ENCODE results near the gene LYL1.
A peak's percentile ranks its signal among the peaks of the same experiment; 100 is the strongest.

Gene LYL1

DNA sequence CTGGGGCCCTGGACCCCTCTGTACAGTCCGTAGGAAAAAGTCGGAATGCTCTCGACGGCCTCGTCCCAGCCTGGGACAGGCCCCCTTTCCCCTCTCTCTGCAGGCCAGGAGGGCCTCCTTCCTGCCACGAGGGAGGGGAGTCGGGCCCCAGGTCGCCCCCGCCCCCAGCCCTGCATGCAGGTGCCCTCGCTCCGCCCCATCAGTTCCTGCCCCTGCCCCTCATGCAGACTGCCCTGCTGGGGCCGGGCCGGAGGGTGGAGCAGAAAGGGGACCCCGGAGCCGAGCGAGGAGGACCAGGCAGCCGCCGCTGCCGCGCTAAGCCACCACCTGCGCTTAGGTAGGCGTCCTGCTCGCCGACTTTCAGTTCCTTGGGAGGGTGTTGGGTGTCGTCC is 7.3 kb downstream of the LYL1 start:
- TF ChIP-seq, protein P1, sequence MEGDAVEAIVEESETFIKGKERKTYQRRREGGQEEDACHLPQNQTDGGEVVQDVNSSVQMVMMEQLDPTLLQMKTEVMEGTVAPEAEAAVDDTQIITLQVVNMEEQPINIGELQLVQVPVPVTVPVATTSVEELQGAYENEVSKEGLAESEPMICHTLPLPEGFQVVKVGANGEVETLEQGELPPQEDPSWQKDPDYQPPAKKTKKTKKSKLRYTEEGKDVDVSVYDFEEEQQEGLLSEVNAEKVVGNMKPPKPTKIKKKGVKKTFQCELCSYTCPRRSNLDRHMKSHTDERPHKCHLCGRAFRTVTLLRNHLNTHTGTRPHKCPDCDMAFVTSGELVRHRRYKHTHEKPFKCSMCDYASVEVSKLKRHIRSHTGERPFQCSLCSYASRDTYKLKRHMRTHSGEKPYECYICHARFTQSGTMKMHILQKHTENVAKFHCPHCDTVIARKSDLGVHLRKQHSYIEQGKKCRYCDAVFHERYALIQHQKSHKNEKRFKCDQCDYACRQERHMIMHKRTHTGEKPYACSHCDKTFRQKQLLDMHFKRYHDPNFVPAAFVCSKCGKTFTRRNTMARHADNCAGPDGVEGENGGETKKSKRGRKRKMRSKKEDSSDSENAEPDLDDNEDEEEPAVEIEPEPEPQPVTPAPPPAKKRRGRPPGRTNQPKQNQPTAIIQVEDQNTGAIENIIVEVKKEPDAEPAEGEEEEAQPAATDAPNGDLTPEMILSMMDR (IDR thresholded peaks at IDR 0.05; ENCODE audit: borderline replicate concordance, control extremely low read depth, extremely low read depth, insufficient read depth, missing control alignments): no peak
- no peak for DNase-seq (ENCODE audit: low spot score)
- in situ Hi-C loops (cut with MboI; ENCODE audit: low sequenced_read_pairs, unreplicated experiment): no loop called here

DNA sequence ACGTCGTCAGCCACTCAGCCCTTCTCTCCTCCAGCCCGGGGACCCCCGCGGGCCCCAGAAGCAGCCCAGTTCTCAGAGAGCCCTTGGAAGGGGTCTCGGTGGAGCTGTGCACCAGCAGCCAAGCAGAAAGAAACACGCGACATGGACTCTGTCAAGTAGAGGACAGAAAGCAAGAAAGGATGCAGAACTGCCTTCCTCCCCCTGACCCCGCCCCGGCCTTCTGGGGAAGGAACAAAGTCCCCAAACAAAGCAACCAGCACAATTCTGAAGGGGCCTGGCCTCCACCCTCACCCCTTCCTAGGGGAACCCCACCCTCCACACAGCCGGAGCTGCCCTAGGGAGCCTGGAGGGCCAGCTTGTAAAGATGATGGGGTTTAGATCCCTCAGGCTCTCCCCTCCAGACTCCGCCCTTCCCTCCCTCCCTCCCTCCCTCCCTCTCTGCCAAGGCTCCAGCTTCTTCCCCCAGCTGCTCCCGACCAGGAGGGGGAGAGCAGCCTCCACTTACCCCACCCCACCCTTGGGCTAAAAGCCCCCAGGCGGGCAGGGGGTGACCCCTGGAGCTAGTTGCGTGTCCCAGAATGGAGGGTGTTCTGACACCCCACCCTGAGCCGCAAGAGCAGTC is 7.8 kb downstream of the LYL1 start:
- TF ChIP-seq, protein P1 (IDR thresholded peaks at IDR 0.05; ENCODE audit: borderline replicate concordance, control extremely low read depth, extremely low read depth, insufficient read depth, missing control alignments): no peak
- peak; percentile 68 for DNase-seq (ENCODE audit: low spot score)
- in situ Hi-C loops (cut with MboI; ENCODE audit: low sequenced_read_pairs, unreplicated experiment): loop anchor here (5.0 kb wide), 1 partner anchor 118 kb away; no protein-coding TSS in a partner anchor

DNA sequence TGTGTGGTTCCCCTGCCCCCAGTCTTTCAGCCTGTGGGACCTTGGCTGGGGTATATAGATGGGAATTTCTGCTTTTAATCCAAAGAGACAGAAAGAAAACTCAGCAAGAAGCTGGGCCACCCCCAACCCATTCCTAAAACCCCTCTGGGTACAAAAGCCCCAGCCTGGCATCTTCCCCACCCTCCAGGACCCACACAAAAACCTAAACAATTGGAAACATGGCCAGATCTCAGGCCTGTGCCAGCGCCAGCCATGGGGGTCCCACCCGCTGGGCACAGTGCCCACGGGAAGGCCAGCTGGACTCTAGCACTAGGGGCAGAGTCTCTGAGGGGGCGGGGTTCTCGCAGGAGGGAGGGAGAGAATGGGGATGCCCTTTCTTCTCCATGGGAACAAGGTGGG is 8.6 kb downstream of the LYL1 start:
- TF ChIP-seq, protein P1 (IDR thresholded peaks at IDR 0.05; ENCODE audit: borderline replicate concordance, control extremely low read depth, extremely low read depth, insufficient read depth, missing control alignments): no peak
- in situ Hi-C loops (cut with MboI; ENCODE audit: low sequenced_read_pairs, unreplicated experiment): loop anchor here (5.0 kb wide), 1 partner anchor 117 kb away; no protein-coding TSS in a partner anchor
- DNase-seq (ENCODE audit: low spot score): no peak

DNA sequence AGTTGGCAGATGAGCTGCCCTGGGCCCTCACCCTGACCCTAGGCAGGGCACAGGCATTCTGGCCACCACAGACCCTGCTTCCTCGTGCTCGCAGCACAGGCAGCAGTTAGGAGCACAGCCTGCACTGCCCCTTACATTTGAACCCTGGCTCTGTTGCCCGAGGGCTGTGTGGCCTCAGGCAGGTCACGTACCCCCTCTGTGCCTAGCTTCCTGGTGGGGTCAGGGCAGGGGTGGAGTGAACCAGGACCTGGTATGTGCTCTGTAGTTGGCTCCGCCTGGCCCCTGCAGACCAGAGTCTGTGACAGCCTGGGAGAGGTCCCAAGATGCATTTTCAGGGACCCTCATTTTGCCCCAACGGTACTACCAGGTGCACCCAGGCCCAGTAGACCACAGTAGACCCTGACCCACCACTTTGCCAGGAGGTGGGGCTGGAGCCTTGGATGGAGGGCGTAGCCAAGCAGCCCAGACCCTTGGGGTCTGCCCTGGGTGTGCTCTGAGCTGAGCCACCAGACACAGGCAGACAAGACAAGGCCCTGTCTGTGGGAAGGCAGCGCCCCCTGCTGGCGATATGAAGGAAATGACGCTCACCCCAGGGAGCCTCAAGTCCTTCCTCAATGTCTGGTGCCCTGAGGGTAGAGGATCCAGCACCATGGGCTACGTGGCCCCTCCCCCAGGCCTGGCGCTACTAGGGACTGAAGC is 9.1 kb downstream of the LYL1 start:
- in situ Hi-C loops (cut with MboI; ENCODE audit: low sequenced_read_pairs, unreplicated experiment): loop anchor here (5.0 kb wide), 1 partner anchor 116 kb away; no protein-coding TSS in a partner anchor
- peak; percentile 95 for DNase-seq (ENCODE audit: low spot score)
- TF ChIP-seq, protein P1 (IDR thresholded peaks at IDR 0.05; ENCODE audit: borderline replicate concordance, control extremely low read depth, extremely low read depth, insufficient read depth, missing control alignments): peak; percentile 86

DNA sequence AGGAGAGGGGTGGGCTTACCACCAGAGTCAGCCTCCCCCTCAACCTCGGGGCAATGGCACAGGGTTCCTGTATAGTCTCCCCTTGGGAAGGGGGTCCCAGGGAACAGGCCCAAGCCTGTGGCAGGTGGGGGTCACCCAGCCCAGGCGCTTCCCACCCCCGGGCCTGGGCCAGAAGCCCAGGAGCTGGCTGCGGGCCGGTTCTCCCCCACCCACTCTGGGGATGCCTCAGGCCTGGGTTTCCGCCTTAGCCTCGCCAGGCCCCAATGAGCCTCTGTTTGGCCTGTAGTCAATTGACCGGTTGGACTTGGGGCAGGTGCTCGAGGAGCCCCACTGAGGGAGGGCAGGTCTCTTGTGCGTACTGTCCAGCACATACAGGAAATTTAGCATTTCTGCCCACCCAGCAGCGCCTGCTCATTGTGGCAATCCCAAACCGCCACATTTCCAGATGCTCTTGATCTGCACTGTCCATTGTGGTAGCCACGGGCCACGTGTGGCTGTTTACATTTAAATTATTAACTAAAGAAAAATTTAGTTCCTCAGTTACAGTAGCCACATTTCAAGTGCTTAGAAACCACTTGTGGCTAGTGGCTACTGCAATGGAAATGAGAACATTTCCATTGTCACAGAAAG is 9.9 kb downstream of the LYL1 start:
- TF ChIP-seq, protein P1 (IDR thresholded peaks at IDR 0.05; ENCODE audit: borderline replicate concordance, control extremely low read depth, extremely low read depth, insufficient read depth, missing control alignments): no peak
- DNase-seq (ENCODE audit: low spot score): no peak
- in situ Hi-C loops (cut with MboI; ENCODE audit: low sequenced_read_pairs, unreplicated experiment): loop anchor here (5.0 kb wide), 1 partner anchor 115 kb away; no protein-coding TSS in a partner anchor

DNA sequence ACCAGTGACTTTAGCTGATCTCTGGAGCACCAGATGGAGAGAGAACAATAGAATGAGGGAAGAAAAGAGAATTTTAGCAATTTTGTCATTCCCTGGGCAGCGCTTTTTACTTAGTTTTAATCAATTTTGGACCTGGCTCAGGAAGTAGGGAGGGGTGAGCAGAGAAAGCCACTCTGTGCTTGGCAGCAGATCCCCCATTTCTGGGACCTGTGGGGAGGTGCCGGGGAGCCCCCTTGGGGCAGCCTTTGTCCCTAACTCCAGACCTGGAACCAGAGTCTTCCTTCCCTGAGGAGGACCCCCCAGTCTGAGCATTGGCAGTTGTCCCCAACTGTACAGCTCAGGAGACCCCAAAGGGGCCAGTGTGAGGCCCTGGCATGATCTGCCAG is 10.5 kb downstream of the LYL1 start:
- in situ Hi-C loops (cut with MboI; ENCODE audit: low sequenced_read_pairs, unreplicated experiment): loop anchor here (5.0 kb wide), 1 partner anchor 115 kb away; no protein-coding TSS in a partner anchor
- TF ChIP-seq, protein P1 (IDR thresholded peaks at IDR 0.05; ENCODE audit: borderline replicate concordance, control extremely low read depth, extremely low read depth, insufficient read depth, missing control alignments): no peak
- no peak for DNase-seq (ENCODE audit: low spot score)
